Adrenal gland (tissue), 5 donors: ENCODE measurements around the gene DIP2C.

ENCODE experiments used
- POLR2A ChIP-seq, 2 donors: fragments of 450-650 bp; IDR thresholded peaks; one replicate each; pipeline ENCODE4 v1.6.1; 2017; ENCODE audit warnings: antibody characterized with exemption in 2 of 2, mild to moderate bottlenecking in 2 of 2, moderate library complexity in 1 of 2
- TF ChIP-seq, protein P1 (sequence below), 6 experiments: fragments of 450-650 bp in 4 of 6; fragments of 200-600 bp in 2 of 6; sonication (generic) in 1 of 6; IDR thresholded peaks; 1 replicate in 5 of 6; 2 replicates in 1 of 6; pipeline versions ENCODE4 v1.5.1 to v1.8.0; 2016 to 2021; ENCODE audit warnings: antibody characterized with exemption in 6 of 6, mild to moderate bottlenecking in 2 of 6, moderate library complexity in 1 of 6
- donor health status: DM: no; HTN: no; CAD: no.

DNA sequence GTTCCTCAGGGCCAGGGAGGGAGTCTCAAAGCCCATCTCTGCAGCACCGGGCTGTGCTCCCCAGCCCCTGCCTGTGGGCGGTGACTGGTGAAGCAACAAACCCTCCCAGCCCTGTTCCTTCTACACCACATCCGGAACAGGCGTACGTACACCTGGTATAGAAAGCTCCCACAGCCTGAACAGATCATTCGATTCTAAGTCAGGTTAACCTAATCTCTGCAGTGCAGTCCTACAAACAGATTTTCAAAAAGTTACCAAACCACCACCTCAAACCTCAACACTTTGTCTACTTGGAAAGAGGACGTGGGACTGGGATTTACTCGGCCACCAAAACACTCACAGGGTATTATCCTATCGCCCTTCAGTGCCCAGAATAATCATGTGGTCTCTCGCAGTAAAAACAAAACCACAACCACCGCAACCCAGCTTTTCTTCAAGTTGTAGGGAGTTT is 238.4 kb downstream of the DIP2C start:
- TF ChIP-seq, protein P1, sequence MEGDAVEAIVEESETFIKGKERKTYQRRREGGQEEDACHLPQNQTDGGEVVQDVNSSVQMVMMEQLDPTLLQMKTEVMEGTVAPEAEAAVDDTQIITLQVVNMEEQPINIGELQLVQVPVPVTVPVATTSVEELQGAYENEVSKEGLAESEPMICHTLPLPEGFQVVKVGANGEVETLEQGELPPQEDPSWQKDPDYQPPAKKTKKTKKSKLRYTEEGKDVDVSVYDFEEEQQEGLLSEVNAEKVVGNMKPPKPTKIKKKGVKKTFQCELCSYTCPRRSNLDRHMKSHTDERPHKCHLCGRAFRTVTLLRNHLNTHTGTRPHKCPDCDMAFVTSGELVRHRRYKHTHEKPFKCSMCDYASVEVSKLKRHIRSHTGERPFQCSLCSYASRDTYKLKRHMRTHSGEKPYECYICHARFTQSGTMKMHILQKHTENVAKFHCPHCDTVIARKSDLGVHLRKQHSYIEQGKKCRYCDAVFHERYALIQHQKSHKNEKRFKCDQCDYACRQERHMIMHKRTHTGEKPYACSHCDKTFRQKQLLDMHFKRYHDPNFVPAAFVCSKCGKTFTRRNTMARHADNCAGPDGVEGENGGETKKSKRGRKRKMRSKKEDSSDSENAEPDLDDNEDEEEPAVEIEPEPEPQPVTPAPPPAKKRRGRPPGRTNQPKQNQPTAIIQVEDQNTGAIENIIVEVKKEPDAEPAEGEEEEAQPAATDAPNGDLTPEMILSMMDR (IDR thresholded peaks at IDR 0.05), result no peak
- TF ChIP-seq POLR2A (IDR thresholded peaks at IDR 0.05), result no peak
